Measurements from ENCODE around the gene IMMT. TPM values are rescaled to one million over a fixed set of nuclear protein-coding genes. Genes with fewer than 3 reads are reported as not detected.

The IMMT gene
- total RNA-seq, 8 experiments from 2014 or later, result 55.7 to 137 (median 72.7) TPM

DNA sequence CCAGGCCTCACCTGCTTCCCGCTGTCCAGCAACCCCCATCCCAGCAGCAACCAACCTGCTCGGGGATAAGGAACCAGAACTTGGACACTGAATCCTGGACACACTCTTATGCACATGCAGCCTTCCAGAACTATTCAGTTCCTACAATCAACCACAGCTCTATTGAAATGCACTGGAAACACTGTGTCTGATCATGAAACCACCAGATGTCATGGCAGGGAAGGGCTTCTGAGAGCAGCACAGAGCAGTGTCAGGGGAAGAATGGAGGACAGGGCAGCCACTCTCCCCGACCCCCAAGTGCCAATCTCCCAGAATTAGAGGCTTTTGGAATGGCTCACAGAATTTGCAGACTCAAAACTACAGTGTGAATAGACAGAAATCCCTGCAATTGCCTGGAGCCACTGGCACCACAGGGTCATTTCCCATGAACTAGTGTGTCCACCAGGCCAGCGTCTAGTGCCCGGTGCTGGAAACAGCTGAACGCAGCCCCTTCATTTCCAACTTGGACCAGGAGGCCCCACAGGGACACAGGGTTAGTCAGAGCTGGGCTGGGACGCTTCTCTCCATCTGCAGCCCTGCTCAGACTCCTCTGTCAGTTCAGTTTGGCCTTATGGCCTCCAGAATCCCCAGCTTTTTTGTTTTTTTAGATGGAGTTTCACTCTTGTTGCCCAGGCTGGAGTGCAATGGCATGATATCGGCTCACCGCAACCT lies 29.5 kb upstream of the IMMT start:
- peak overlapping the region; percentile 57 to 73 for H3K27ac ChIP-seq
- in situ Hi-C loops (cut with MboI; ENCODE audit: low pct_unique_long_range_greater_than_20kb in 2 of 9, low sequenced_read_pairs in 9 of 9, unreplicated experiment in 9 of 9), result loop anchor here in 3 of 9 experiments (25.0 kb wide), 1 partner anchor 138 kb away; no protein-coding TSS in a partner anchor
- 71 to 100% (median 88%) methylated on average over 1 to 4 of the region's 9 CpGs; no CpG with 5 or more reads in 4 of the 10 experiments for WGBS, 10 experiments

DNA sequence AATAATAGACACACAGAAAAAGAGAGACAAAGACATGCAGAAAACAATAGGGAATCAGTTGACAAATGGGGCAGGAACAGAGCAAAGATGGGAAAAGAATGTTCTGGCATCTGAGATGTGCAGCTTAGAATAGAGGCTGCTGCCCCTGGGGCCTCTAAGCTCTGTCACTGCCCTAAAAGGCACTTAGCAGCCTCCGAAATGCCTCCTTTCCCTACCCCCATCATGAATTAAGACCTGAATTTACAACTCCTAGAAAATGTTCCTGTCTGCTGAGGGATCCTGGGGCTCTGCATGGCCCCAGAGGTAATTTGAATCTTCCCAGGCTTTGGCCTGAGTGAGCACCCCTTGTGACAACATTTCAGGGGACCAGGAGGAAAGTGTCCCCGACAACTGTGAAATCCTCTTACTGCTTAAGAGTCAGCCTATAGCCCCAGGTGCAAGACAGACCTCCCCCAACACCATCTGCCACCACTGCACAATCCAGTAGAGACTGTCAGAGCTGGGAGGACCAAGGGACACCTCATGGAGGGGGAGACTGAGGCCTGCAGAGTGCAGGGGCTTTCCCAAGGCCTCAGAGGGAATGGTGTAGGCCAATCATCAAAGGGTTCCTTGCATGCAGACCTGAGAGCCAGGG lies 28.8 kb upstream of the IMMT start:
- 0 to 80% (median 55%) methylated on average over 1 of the region's 2 CpGs; no CpG with 5 or more reads in 5 of the 10 experiments for WGBS, 10 experiments
- in situ Hi-C loops (cut with MboI; ENCODE audit: low pct_unique_long_range_greater_than_20kb in 2 of 9, low sequenced_read_pairs in 9 of 9, unreplicated experiment in 9 of 9), result loop anchor here in 1 of 9 experiments (25.0 kb wide), 1 partner anchor 138 kb away; no protein-coding TSS in a partner anchor
- Histone ChIP-seq H3K4me1 (replicated peaks in 1 of 2) (peaks cover 29 to 30% of the 10 kb centered on the region in 2 donors), H3K4me3 (no peak overlapping the region), H3K27ac (peak overlapping the region; percentile 57 to 73)
- ATAC-seq (replicated peaks in 6 of 8), result peak in 4 of 8 experiments; percentile 13 to 35 (median 28)

More for the DNA sequence above, 29.5 kb upstream of the IMMT start:
- ATAC-seq (replicated peaks in 6 of 8), result no peak
- H3K4me1 ChIP-seq (replicated peaks in 1 of 2), result peaks cover 29 to 30% of the 10 kb centered on the region in 2 donors
- no peak overlapping the region for H3K4me3 ChIP-seq

DNA sequence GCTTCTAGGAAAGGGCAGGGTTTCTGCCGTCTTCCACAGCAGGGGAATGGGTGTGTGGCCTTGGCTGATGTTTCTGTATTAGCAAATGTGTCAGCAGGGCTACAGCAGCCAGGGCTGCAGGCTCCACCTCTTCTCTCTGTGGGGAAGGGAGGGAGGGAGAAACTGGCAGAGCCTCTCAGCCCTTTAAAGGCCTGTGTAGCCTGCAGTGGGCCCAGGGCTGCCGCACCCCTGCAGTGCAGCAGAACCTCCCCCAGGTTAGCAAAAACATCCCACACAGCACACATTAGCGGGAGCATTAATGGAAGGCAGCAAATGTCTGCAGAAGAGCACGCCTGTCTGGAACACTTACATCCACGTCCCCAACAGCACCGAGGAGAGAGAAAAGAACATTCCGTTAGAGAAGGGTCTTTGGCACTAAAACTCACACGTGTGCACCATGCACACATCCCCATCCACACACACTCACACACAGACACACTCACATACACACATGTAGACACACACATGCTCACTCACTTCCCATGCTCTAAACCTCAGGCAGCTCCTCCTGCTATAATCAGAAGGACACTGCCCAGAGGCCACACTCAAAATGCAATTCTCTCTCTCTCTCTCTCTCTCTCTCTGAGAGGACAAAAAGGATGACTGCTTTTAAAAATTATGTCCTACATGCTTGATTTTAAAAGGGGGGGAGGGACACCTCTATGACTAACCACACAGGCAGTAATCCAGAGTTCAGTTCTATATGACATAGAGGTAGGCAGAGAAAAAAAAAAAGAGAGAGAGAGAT lies 28.1 kb upstream of the IMMT start:
- H3K4me3 ChIP-seq, result no peak overlapping the region
- H3K4me1 ChIP-seq (replicated peaks in 1 of 2), result peaks cover 29 to 30% of the 10 kb centered on the region in 2 donors
- 0 to 60% (median 32%) methylated on average over 1 to 5 of the region's 8 CpGs; no CpG with 5 or more reads in 4 of the 10 experiments for WGBS, 10 experiments
- in situ Hi-C loops (cut with MboI; ENCODE audit: low pct_unique_long_range_greater_than_20kb in 2 of 9, low sequenced_read_pairs in 9 of 9, unreplicated experiment in 9 of 9), result loop anchor here in 1 of 9 experiments (25.0 kb wide), 1 partner anchor 139 kb away; no protein-coding TSS in a partner anchor
- peak overlapping the region; percentile 57 to 73 for H3K27ac ChIP-seq
- ATAC-seq (replicated peaks in 6 of 8), result peak; percentile 89 to 97 (median 96)

- peak in 3 of 8 experiments; percentile 6 to 63 (median 7) for ATAC-seq (replicated peaks in 6 of 8)
- 29 to 100% (median 60%) methylated on average over 1 to 4 of the region's 5 CpGs; no CpG with 5 or more reads in 2 of the 10 experiments for WGBS, 10 experiments
- no peak overlapping the region for H3K4me3 ChIP-seq
- no peak overlapping the region for H3K27ac ChIP-seq
- in situ Hi-C loops (cut with MboI; ENCODE audit: low pct_unique_long_range_greater_than_20kb in 2 of 9, low sequenced_read_pairs in 9 of 9, unreplicated experiment in 9 of 9), result loop anchor here in 1 of 9 experiments (25.0 kb wide), 1 partner anchor 141 kb away; no protein-coding TSS in a partner anchor
- H3K4me1 ChIP-seq (replicated peaks in 1 of 2), result peaks cover 29 to 37% of the 10 kb centered on the region in 2 donors
Observed at GRCh38 chr2:86221066-86221684, 25.9 kb upstream of the IMMT start.

- in situ Hi-C loops (cut with MboI; ENCODE audit: low pct_unique_long_range_greater_than_20kb in 2 of 9, low sequenced_read_pairs in 9 of 9, unreplicated experiment in 9 of 9), result loop anchor here in 1 of 9 experiments (25.0 kb wide), 1 partner anchor 142 kb away; no protein-coding TSS in a partner anchor
- H3K27ac ChIP-seq, result no peak overlapping the region
Observed at GRCh38 chr2:86219896-86220295, 24.6 kb upstream of the IMMT start.

GRCh38 chr2:86218124-86218523 lies 22.9 kb upstream of the IMMT start:
- H3K4me3 ChIP-seq, result no peak overlapping the region
- in situ Hi-C loops (cut with MboI; ENCODE audit: low pct_unique_long_range_greater_than_20kb in 2 of 9, low sequenced_read_pairs in 9 of 9, unreplicated experiment in 9 of 9), result loop anchor here in 1 of 9 experiments (25.0 kb wide), 1 partner anchor 144 kb away; no protein-coding TSS in a partner anchor
- H3K4me1 ChIP-seq (replicated peaks in 1 of 2), result peaks cover 10 to 17% of the 10 kb centered on the region in 2 donors
- 60 to 100% (median 89%) methylated on average over 1 to 4 of the region's 4 CpGs; no CpG with 5 or more reads in 4 of the 10 experiments for WGBS, 10 experiments
- no peak overlapping the region for H3K27ac ChIP-seq
- no peak for ATAC-seq (replicated peaks in 6 of 8)

More at GRCh38 chr2:86219896-86220295, 24.6 kb upstream of the IMMT start:
- peaks cover 27 to 35% of the 10 kb centered on the region in 2 donors for H3K4me1 ChIP-seq (replicated peaks in 1 of 2)
- WGBS, 10 experiments, result 31 to 100% (median 66%) methylated on average over 1 to 3 of the region's 5 CpGs; no CpG with 5 or more reads in 7 of the 10 experiments
- ATAC-seq (replicated peaks in 6 of 8), result no peak
- H3K4me3 ChIP-seq, result no peak overlapping the region

- 28 to 87% (median 79%) methylated on average over 2 to 13 of the region's 13 CpGs for WGBS, 10 experiments
- Histone ChIP-seq H3K4me3 (no peak overlapping the region), H3K27ac (no peak overlapping the region), H3K4me1 (replicated peaks in 1 of 2) (peaks cover 0 to 7% of the 10 kb centered on the region in 2 donors)
- ATAC-seq (replicated peaks in 6 of 8), result peak in 7 of 8 experiments; percentile 23 to 87 (median 69)
- in situ Hi-C loops (cut with MboI; ENCODE audit: low pct_unique_long_range_greater_than_20kb in 2 of 9, low sequenced_read_pairs in 9 of 9, unreplicated experiment in 9 of 9), result loop anchor here in 1 of 9 experiments (25.0 kb wide), 1 partner anchor 145 kb away; no protein-coding TSS in a partner anchor
Observed at GRCh38 chr2:86216575-86217555, 21.6 kb upstream of the IMMT start.

DNA sequence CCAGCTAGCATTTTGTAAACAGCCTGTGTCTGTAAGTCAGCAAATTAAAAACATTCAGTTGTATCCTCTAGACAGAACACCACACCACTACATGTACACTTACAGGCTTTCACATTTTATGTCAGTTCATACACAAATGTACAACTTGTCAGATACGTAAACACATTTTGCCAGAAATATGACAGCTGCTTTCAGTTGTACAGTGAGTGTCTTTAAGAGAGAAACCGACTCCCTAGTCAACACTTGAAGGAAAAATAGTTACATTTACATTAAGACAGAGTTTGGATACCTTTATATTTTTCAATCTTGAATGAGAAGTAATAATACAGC lies 19.2 kb upstream of the IMMT start:
- in situ Hi-C loops (cut with MboI; ENCODE audit: low pct_unique_long_range_greater_than_20kb in 2 of 9, low sequenced_read_pairs in 9 of 9, unreplicated experiment in 9 of 9), result loop anchor here in 1 of 9 experiments (25.0 kb wide), 1 partner anchor 148 kb away; no protein-coding TSS in a partner anchor
- ATAC-seq (replicated peaks in 6 of 8), result no peak
- 20 to 100% (median 90%) methylated on average over 1 to 2 of the region's 2 CpGs; no CpG with 5 or more reads in 2 of the 10 experiments for WGBS, 10 experiments
- Histone ChIP-seq H3K4me3 (no peak overlapping the region), H3K27ac (no peak overlapping the region), H3K4me1 (replicated peaks in 1 of 2) (peaks cover 0 to 7% of the 10 kb centered on the region in 2 donors)

- no peak for ATAC-seq (replicated peaks in 6 of 8)
- Histone ChIP-seq H3K4me3 (no peak overlapping the region), H3K4me1 (replicated peaks in 1 of 2) (peaks cover 0 to 7% of the 10 kb centered on the region in 2 donors), H3K27ac (no peak overlapping the region)
- in situ Hi-C loops (cut with MboI; ENCODE audit: low pct_unique_long_range_greater_than_20kb in 2 of 9, low sequenced_read_pairs in 9 of 9, unreplicated experiment in 9 of 9), result loop anchor here in 1 of 9 experiments (25.0 kb wide), 1 partner anchor 148 kb away; no protein-coding TSS in a partner anchor
- 67 to 100% (median 92%) methylated on average over 1 to 3 of the region's 4 CpGs; no CpG with 5 or more reads in 1 of the 10 experiments for WGBS, 10 experiments
Observed at GRCh38 chr2:86213699-86214502, 18.6 kb upstream of the IMMT start.

- WGBS, 10 experiments, result 0 to 100% (median 90%) methylated on average over 1 of the region's 1 CpG; no CpG with 5 or more reads in 1 of the 10 experiments
- Histone ChIP-seq H3K4me3 (no peak overlapping the region), H3K4me1 (replicated peaks in 1 of 2) (peaks cover 0 to 7% of the 10 kb centered on the region in 2 donors), H3K27ac (no peak overlapping the region)
- in situ Hi-C loops (cut with MboI; ENCODE audit: low pct_unique_long_range_greater_than_20kb in 2 of 9, low sequenced_read_pairs in 9 of 9, unreplicated experiment in 9 of 9), result loop anchor here in 1 of 9 experiments (25.0 kb wide), 1 partner anchor 149 kb away; no protein-coding TSS in a partner anchor
- ATAC-seq (replicated peaks in 6 of 8), result no peak
Observed at GRCh38 chr2:86213056-86213455, 17.8 kb upstream of the IMMT start.

All from motor neuron (in vitro differentiated cells).